IMR-90 (cell line): ENCODE results near the gene MAP2.

Source experiments
- CTCF ChIP-seq: conservative IDR thresholded peaks from 2 replicates; pipeline ENCODE4 v1.5.1; 2012; ENCODE audit warnings: mild to moderate bottlenecking, low read depth, low read length, improper control_type of control experiment
- POLR2A ChIP-seq: IDR thresholded peaks from 2 replicates; pipeline ENCODE4 v1.6.1; 2012; ENCODE audit warnings: mild to moderate bottlenecking, low read depth, low read length
- TF ChIP-seq, protein P1 (sequence below): fragments of 150-350 bp; IDR thresholded peaks from 2 replicates; pipeline ENCODE4 v1.6.1; 2016; ENCODE audit warnings: low read depth, mild to moderate bottlenecking, low read length, moderate library complexity, borderline replicate concordance

DNA sequence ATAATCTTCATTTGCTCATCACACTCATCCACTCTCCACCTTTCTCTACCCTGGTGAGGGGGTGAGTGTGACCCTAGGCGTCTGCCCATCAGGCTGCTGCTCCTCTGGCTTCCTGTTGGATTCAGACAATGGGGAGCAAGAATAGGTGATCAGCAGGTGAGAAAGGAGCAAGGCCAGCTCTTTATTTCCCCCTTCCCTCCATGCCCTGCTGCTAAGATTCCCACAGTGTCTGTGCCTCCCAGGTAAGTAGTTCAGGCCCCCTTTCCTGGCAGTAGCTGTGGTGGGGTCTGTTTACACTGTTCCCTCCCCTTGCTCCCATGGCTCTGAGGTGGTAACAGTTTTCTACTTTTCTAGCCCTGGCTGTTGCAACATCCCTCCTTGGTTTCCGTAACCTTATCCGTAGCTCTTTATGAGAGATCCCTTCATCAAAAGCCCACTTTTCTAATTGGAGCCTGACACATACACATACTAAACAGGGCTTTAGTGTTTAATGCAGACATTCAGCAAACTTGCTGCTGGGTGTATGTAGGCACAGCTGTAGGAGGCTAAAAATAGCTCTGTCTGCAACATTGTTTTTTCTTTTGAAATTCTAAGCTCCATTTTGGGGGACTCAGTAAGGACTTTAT is 27.5 kb downstream of the MAP2 start:
- no peak for TF ChIP-seq CTCF
- TF ChIP-seq, protein P1, sequence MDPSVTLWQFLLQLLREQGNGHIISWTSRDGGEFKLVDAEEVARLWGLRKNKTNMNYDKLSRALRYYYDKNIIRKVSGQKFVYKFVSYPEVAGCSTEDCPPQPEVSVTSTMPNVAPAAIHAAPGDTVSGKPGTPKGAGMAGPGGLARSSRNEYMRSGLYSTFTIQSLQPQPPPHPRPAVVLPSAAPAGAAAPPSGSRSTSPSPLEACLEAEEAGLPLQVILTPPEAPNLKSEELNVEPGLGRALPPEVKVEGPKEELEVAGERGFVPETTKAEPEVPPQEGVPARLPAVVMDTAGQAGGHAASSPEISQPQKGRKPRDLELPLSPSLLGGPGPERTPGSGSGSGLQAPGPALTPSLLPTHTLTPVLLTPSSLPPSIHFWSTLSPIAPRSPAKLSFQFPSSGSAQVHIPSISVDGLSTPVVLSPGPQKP, result no peak
- no peak for TF ChIP-seq POLR2A
